ENCODE measurements around the gene MARCHF3. TPM values are rescaled to one million over a fixed set of nuclear protein-coding genes. Genes with fewer than 3 reads are reported as not detected.
A peak's percentile ranks its signal among the peaks of the same experiment; 100 is the strongest.
"Not testable (repeated sequence)": the region's sequence is repeated elsewhere in the genome, so short reads cannot be mapped to it uniquely, and the experiment has no call there.

MARCHF3 gene
- total and polyA plus RNA-seq, 10 donors = 2.3 to 14.8 (median 10.9) TPM

DNA sequence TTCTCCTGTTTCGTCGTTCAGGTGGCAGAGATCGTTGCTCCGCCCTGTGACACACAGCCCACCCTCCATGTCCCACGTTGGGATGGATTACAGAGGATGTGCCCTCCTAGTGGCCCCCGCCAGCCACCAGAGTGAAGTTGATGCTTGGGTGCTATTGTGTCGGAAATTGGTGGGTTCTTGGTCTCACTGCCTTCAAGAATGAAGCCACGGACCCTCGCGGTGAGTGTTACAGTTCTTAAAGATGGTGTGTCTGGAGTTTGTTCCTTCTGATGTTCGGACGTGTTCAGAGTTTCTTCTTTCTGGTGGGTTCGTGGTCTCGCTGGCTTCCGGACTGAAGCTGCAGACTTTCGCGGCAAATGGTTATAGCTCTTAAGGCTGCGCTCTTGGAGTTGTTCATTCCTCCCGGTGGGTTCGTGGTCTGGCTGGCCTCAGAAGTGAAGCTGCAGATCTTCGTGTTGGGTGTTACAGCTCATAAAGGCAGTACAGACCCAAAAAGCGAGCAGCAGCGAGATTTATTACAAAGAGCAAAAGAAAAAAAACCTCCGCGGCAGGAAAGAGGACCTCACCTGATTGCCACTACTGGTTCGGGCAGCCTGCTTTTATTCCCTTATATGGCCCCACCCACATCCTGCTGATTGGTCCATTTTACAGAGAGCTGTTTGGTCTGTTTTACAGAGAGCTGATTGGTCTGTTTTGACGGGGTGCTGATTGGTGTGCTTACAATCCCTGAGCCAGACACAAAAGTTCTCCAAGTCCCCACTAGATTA is 176.6 kb downstream of the MARCHF3 start:
- WGBS, 5 donors = 76 to 88% (median 78%) methylated on average over 27 of the region's 27 CpGs
- H3K36me3 ChIP-seq; intact Hi-C loops (cut with DNase I; ENCODE audit: low total_unique reads); H3K27me3 ChIP-seq (replicated peaks in 1 of 7); DNase-seq; H3K9me3 ChIP-seq: not testable (repeated sequence)
- Histone ChIP-seq H3K4me1 (peaks cover 0 to 54% (median 35%) of the 10 kb centered on the region in 6 donors), H3K27ac (peak overlapping the region in 4 of 8 donors; percentile 11 to 75 (median 66)), H3K4me3 (peak overlapping the region in 1 of 8 donors; percentile 2)
- peak in 1 of 3 donors; percentile 8 for TF ChIP-seq POLR2AphosphoS5 (IDR thresholded peaks at IDR 0.05)

DNA sequence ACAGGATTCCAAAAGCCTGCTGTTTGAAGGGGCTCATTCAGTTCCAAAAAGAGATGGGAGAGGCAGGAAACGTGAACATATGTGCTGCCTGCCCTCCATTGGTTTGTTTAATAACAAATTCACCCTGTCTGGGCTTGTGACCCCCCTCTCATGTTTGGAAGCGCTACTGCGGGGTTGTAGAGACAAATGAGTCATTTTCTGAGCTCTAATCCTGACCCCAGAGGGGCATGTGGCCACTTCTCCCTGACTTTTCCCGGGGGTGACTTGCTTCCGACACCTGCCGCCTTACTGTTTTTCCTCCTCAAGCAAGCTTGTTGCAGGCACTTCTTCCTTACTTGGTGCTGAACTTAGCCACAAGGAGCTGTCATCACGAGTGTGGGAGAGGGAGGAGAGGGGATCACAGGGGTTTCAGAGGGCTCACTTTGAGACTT is 177.5 kb downstream of the MARCHF3 start:
- no peak for DNase-seq

DNA sequence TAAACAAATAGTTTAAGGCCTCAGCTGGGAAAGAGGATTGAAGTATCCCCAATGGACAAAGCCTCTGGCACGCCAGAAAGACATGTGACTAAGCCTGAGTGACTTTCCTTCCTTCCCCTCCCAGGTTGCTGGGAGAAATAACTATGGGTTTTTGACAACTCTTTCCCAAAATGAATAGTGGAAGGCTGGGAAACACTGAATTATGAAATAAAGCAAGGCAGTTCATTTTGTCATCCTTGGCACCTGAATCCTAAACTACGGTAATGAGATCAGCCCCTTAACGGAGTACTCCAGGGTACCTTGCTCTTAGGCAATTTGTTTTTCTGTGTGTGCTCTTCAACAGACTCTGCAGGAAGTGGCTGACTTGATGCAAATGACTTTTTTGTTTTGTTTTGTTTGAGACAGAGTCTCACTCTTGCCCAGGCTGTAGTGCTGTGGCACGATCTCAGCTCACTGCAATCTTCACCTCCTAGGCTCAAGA is 178.2 kb downstream of the MARCHF3 start:
- H3K4me1 ChIP-seq = peaks cover 0 to 70% (median 47%) of the 10 kb centered on the region in 6 donors
- DNase-seq = no peak
- TF ChIP-seq, protein P1, sequence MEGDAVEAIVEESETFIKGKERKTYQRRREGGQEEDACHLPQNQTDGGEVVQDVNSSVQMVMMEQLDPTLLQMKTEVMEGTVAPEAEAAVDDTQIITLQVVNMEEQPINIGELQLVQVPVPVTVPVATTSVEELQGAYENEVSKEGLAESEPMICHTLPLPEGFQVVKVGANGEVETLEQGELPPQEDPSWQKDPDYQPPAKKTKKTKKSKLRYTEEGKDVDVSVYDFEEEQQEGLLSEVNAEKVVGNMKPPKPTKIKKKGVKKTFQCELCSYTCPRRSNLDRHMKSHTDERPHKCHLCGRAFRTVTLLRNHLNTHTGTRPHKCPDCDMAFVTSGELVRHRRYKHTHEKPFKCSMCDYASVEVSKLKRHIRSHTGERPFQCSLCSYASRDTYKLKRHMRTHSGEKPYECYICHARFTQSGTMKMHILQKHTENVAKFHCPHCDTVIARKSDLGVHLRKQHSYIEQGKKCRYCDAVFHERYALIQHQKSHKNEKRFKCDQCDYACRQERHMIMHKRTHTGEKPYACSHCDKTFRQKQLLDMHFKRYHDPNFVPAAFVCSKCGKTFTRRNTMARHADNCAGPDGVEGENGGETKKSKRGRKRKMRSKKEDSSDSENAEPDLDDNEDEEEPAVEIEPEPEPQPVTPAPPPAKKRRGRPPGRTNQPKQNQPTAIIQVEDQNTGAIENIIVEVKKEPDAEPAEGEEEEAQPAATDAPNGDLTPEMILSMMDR (IDR thresholded peaks at IDR 0.05 in 8 of 11, conservative IDR thresholded peaks at IDR 0.05 in 3 of 11) = no peak
- no peak for TF ChIP-seq POLR2A (IDR thresholded peaks at IDR 0.05)
- no peak for TF ChIP-seq POLR2AphosphoS5 (IDR thresholded peaks at IDR 0.05)
- H3K9me3 ChIP-seq = no peaks in the 10 kb centered on the region
- H3K4me3 ChIP-seq = peak overlapping the region in 1 of 8 donors; percentile 11
- H3K27ac ChIP-seq = peak overlapping the region in 7 of 8 donors; percentile 21 to 75 (median 59)
- H3K27me3 ChIP-seq (replicated peaks in 1 of 7) = no peaks in the 10 kb centered on the region
- WGBS, 5 donors = 34 to 55% (median 49%) methylated on average over 4 of the region's 4 CpGs
- no peaks in the 10 kb centered on the region for H3K36me3 ChIP-seq
- intact Hi-C loops (cut with DNase I; ENCODE audit: low total_unique reads) = no loop called here

More for the DNA sequence above, 177.5 kb downstream of the MARCHF3 start:
- no peaks in the 10 kb centered on the region for H3K27me3 ChIP-seq (replicated peaks in 1 of 7)
- TF ChIP-seq POLR2A (IDR thresholded peaks at IDR 0.05) (no peak), POLR2AphosphoS5 (IDR thresholded peaks at IDR 0.05) (no peak)
- TF ChIP-seq, protein P1 (IDR thresholded peaks at IDR 0.05 in 8 of 11, conservative IDR thresholded peaks at IDR 0.05 in 3 of 11) = no peak
- H3K4me3 ChIP-seq = no peak overlapping the region
- H3K36me3 ChIP-seq = no peaks in the 10 kb centered on the region
- peak overlapping the region in 6 of 8 donors; percentile 36 to 75 (median 66) for H3K27ac ChIP-seq
- H3K4me1 ChIP-seq = peaks cover 0 to 62% (median 41%) of the 10 kb centered on the region in 6 donors
- intact Hi-C loops (cut with DNase I; ENCODE audit: low total_unique reads) = no loop called here
- H3K9me3 ChIP-seq = no peaks in the 10 kb centered on the region
- WGBS, 5 donors = 75 to 87% (median 85%) methylated on average over 7 of the region's 7 CpGs

DNA sequence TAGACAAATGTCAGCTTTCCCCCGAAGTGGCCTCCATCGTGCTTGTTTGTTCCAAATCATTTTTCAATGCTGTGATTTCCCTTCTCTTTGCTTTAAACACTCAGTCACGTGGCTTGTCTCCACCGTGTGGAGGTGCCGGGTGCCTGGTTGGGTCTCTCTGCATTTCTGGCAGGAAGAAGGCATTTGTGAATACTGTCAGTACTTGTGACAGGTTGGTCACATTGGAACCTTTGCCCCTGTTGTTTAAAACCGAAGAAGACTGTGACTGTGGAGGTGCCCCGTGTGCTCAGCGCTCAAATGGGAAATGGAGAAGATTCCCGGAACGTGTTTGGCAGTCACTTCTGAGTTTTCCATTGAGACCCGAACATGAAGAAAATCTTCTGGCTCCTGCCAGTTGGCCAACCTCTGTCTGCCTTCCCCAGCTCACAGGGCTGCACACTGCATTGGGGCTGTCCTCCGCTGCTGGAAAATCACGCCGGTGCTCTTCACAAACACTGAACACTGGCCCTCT is 178.8 kb downstream of the MARCHF3 start:
- TF ChIP-seq POLR2AphosphoS5 (IDR thresholded peaks at IDR 0.05) (no peak), POLR2A (IDR thresholded peaks at IDR 0.05) (no peak)
- TF ChIP-seq, protein P1 (IDR thresholded peaks at IDR 0.05 in 8 of 11, conservative IDR thresholded peaks at IDR 0.05 in 3 of 11) = no peak
- WGBS, 5 donors = 84 to 89% (median 87%) methylated on average over 14 of the region's 14 CpGs
- intact Hi-C loops (cut with DNase I; ENCODE audit: low total_unique reads) = no loop called here
- Histone ChIP-seq H3K27ac (peak overlapping the region in 6 of 8 donors; percentile 36 to 75 (median 66)), H3K36me3 (no peaks in the 10 kb centered on the region), H3K4me3 (no peak overlapping the region), H3K9me3 (no peaks in the 10 kb centered on the region), H3K4me1 (peaks cover 4 to 75% (median 50%) of the 10 kb centered on the region in 6 donors), H3K27me3 (replicated peaks in 1 of 7) (no peaks in the 10 kb centered on the region)
- DNase-seq = no peak

Measured in spleen (tissue), 11 donors.